GM12878 (cell line): ENCODE measurements around the gene CNMD. TPM values are rescaled to one million over a fixed set of nuclear protein-coding genes. Genes with fewer than 3 reads are reported as not detected.

Experiments
- ATAC-seq: fragments of 200-7000 bp; cut with Tn5 transposase; 3 replicates; pipeline ENCODE4 v1.9.1; 2020; ENCODE audit warnings: mild to moderate bottlenecking, moderate library complexity
- BruUV-seq: library from RNA; stranded (reverse); fragments of 400-500 nt; replicated peaks from 2 replicates; lab custom pipeline; 2021; lab: Mats Ljungman, UMichigan
- CTCF ChIA-PET: fragments of 300-600 bp; sonication (Branson Sonifier 250); formaldehyde crosslinking; extraction: SDS; loops from one replicate; lab custom pipeline; 2021; ENCODE audit warnings: inconsistent platforms; lab: Yijun Ruan, JAX
- POLR2A ChIA-PET: fragments of 350-600 bp; formaldehyde crosslinking; extraction: SDS; loops from one replicate; lab custom pipeline; 2021; ENCODE audit warnings: inconsistent platforms; lab: Charles Lee
- RAD21 ChIA-PET: fragments of 300-600 bp; sonication (Branson Sonifier 250); formaldehyde crosslinking; loops from one replicate; lab custom pipeline; 2023; ENCODE audit warnings: antibody characterized with exemption; ENCODE audit not compliant: unreplicated experiment; lab: Charles Lee
- SMC1A ChIA-PET: fragments of 300-600 bp; sonication (Branson Sonifier 250); formaldehyde crosslinking; loops from one replicate; lab custom pipeline; 2023; ENCODE audit not compliant: unreplicated experiment, uncharacterized antibody; lab: Charles Lee
- DNase-seq: peaks from one replicate; pipeline ENCODE4 v3.0.0-alpha.2; 2011; ENCODE audit warnings: low read depth, low spot score
- FAIRE-seq: peaks from 3 replicates; lab custom pipeline; 2011; peaks lifted over from hg19 to GRCh38; lab: Jason Lieb, UNC
- H2AFZ ChIP-seq: 2 replicates; pipeline ENCODE4 v1.6.0; 2011; ENCODE audit warnings: low read depth, low read length, control low read depth; ENCODE audit not compliant: control insufficient read depth
- H3K27ac ChIP-seq: 2 replicates; pipeline ENCODE4 v1.5.1; 2011; ENCODE audit warnings: control low read depth; ENCODE audit not compliant: control insufficient read depth, insufficient read depth
- H3K27me3 ChIP-seq, 2 experiments: replicated peaks in 1 of 2; 2 replicates each; pipeline versions ENCODE4 v1.6.0 to v1.6.1; 2011; ENCODE audit warnings: low read length in 1 of 2; ENCODE audit not compliant: control insufficient read depth in 2 of 2, insufficient read depth in 2 of 2
- H3K36me3 ChIP-seq, 2 experiments: 2 replicates each; pipeline ENCODE4 v1.5.1; 2011; ENCODE audit warnings: low read length in 1 of 2; ENCODE audit not compliant: control insufficient read depth in 2 of 2, insufficient read depth in 2 of 2
- H3K4me1 ChIP-seq: 2 replicates; pipeline ENCODE4 v1.6.1; 2011; ENCODE audit warnings: mild to moderate bottlenecking, low read length, moderate library complexity, mixed read lengths; ENCODE audit not compliant: control insufficient read depth, insufficient read depth
- H3K4me2 ChIP-seq: 2 replicates; pipeline ENCODE4 v1.6.0; 2011; ENCODE audit warnings: control low read depth; ENCODE audit not compliant: control insufficient read depth, insufficient read depth
- H3K4me3 ChIP-seq: fragments of 200-600 bp; sonication (generic); 2 replicates; pipeline ENCODE4 v1.5.1; 2016
- H3K79me2 ChIP-seq: 2 replicates; pipeline ENCODE4 v1.6.0; 2011; ENCODE audit warnings: low read length; ENCODE audit not compliant: control insufficient read depth, insufficient read depth
- H3K9ac ChIP-seq: 2 replicates; pipeline ENCODE4 v1.8.0; 2011; ENCODE audit warnings: low read length, control low read depth, mixed read lengths; ENCODE audit not compliant: control insufficient read depth, insufficient read depth
- H3K9me3 ChIP-seq: replicated peaks from 3 replicates; pipeline ENCODE4 v1.5.1; 2011; ENCODE audit warnings: mild to moderate bottlenecking, low read length; ENCODE audit not compliant: control insufficient read depth, insufficient read depth
- H4K20me1 ChIP-seq: 2 replicates; pipeline ENCODE4 v1.6.0; 2011; ENCODE audit not compliant: control insufficient read depth, insufficient read depth
- CREB1 ChIP-seq: IDR thresholded peaks from 2 replicates; pipeline ENCODE4 v1.6.1; 2012; ENCODE audit warnings: low read depth, mild to moderate bottlenecking, inconsistent platforms
- EP300 ChIP-seq, 2 experiments: fragments of 150-350 bp in 1 of 2; IDR thresholded peaks; 2 replicates each; pipeline ENCODE4 v1.6.1; 2011 to 2012; ENCODE audit warnings: low read depth in 2 of 2, low read length in 2 of 2, borderline replicate concordance in 1 of 2, improper control_type of control experiment in 1 of 2, inconsistent platforms in 1 of 2; ENCODE audit not compliant: control insufficient read depth in 1 of 2
- HDAC6 ChIP-seq: fragments of 200-600 bp; sonication (generic); IDR thresholded peaks from one replicate; pipeline ENCODE4 v1.8.0; 2017; ENCODE audit warnings: antibody characterized with exemption; ENCODE audit not compliant: unreplicated experiment
- HDGF ChIP-seq: fragments of 450-650 bp; IDR thresholded peaks from 2 replicates; pipeline ENCODE4 v1.6.1; 2016; ENCODE audit warnings: antibody characterized with exemption
- JUNB ChIP-seq: IDR thresholded peaks from 2 replicates; pipeline ENCODE4 v1.6.1; 2016; ENCODE audit warnings: antibody characterized with exemption, mild to moderate bottlenecking
- MTA2 ChIP-seq: fragments of 450-650 bp; IDR thresholded peaks from 2 replicates; pipeline ENCODE4 v1.6.1; 2016; ENCODE audit warnings: low read depth, mild to moderate bottlenecking, moderate library complexity
- NFYA ChIP-seq: IDR thresholded peaks from 2 replicates; pipeline ENCODE4 v1.6.1; 2011; ENCODE audit warnings: low read depth, mild to moderate bottlenecking, low read length, improper control_type of control experiment, borderline replicate concordance
- RELA ChIP-seq: fragments of 450-650 bp; IDR thresholded peaks from 2 replicates; pipeline ENCODE4 v1.8.0; 2014; ENCODE audit warnings: borderline replicate concordance; ENCODE audit not compliant: partially characterized antibody
- SP1 ChIP-seq: IDR thresholded peaks from one replicate; pipeline ENCODE4 v1.6.1; 2011; ENCODE audit warnings: low read depth, low read length
- STAT1 ChIP-seq: fragments of 450-650 bp; conservative IDR thresholded peaks from 2 replicates; pipeline ENCODE4 v1.6.1; 2014; ENCODE audit warnings: antibody characterized with exemption, mild to moderate bottlenecking
- ZBED1 ChIP-seq: IDR thresholded peaks from 2 replicates; pipeline ENCODE4 v1.6.1; 2016; ENCODE audit warnings: borderline replicate concordance
- ZNF274 ChIP-seq: IDR thresholded peaks from one replicate; pipeline ENCODE4 v1.8.0; 2011; ENCODE audit not compliant: insufficient read length, insufficient read depth
- WGBS: methylation state at CpG from one replicate; pipeline ENCODE4 v1.1.6; 2016; ENCODE audit warnings: low lambda C conversion rate; ENCODE audit not compliant: insufficient replicate concordance, insufficient coverage; ENCODE audit errors: missing lambda C conversion rate; 5-methylcytosine and 5-hydroxymethylcytosine counted together
- in situ Hi-C: fragments of 300-500 bp; cut with MboI; formaldehyde crosslinking; loops from 9 replicates; pipeline ENCODE4 v1.14.3; 2018; ENCODE audit warnings: mixed read lengths
- intact Hi-C: fragments of 100-400 bp; cut with micrococcal nuclease; formaldehyde crosslinking; loops from one replicate; pipeline ENCODE4 v1.14.2; 2022; ENCODE audit not compliant: unreplicated experiment
- polyA plus RNA-seq, 11 experiments: library from polyadenylated mRNA; depleted of rRNA in 4 of 11; unstranded in 6 of 11; stranded (reverse) in 5 of 11; fragments of >200 nt; fragmentation: Nextera tagmentation in 4 of 11; fragmentation: Illumina TruSeq in 1 of 11; extraction: Ambion mirVana in 4 of 11; extraction: Trizol in 1 of 11; gene quantifications; 1 replicate in 1 of 11; 2 replicates in 10 of 11; pipeline versions ENCODE4 v1.2.1 to v1.2.3, GENCODE V29; 2011 to 2016; ENCODE audit warnings: inconsistent platforms in 2 of 11, missing spikeins in 2 of 11, low read depth in 1 of 11
- total RNA-seq, 4 experiments: library from RNA; depleted of rRNA in 3 of 4; stranded (reverse); fragments of >200 nt in 3 of 4; fragmentation: Illumina TruSeq in 1 of 4; extraction: Trizol in 1 of 4; gene quantifications; 2 replicates each; pipeline versions ENCODE4 v1.2.1 to v1.2.3, GENCODE V29; 2013 to 2021
- TF ChIP-seq, protein P1 (sequence below): fragments of 450-650 bp; IDR thresholded peaks from 2 replicates; pipeline ENCODE4 v1.6.1; 2017; ENCODE audit warnings: low read depth, mild to moderate bottlenecking, moderate library complexity
- TF ChIP-seq, protein P2 (sequence below): IDR thresholded peaks from 2 replicates; pipeline ENCODE4 v1.6.1; 2012; ENCODE audit warnings: low read depth, low read length, improper control_type of control experiment
- TF ChIP-seq, protein P3 (sequence below): fragments of 150-350 bp; IDR thresholded peaks from 2 replicates; pipeline ENCODE4 v1.6.1; 2016; ENCODE audit warnings: low read depth, low read length
- TF ChIP-seq, protein P4 (sequence below): fragments of 450-650 bp; IDR thresholded peaks from 2 replicates; pipeline ENCODE4 v1.6.1; 2017; ENCODE audit warnings: mild to moderate bottlenecking, low read depth, inconsistent platforms; ENCODE audit not compliant: poor library complexity, severe bottlenecking

Gene CNMD
- total and polyA plus RNA-seq, 10 of the 15 experiments (the other 5 are each of a cell fraction or from before 2014, with no cell fraction given): 0.31 to 1.6 (median 0.73) TPM

DNA sequence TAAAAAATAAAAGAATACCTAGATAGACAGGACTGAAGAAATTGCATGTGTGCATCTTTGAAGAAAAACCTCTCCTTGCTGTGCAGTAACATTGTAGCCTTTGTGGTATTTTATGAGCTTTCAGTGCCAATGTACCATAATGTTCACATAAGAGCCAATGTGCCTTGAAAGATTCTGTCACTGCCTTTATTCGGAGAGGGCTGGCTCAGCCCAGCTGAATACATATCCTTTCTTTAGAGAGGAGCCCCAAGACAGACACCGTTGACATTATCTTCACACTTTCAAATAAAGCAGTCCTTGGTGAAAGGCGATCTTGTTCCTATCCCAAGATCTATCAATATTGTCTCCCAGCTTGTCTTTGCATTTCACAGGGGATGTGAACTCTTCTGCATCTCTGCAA, 18.5 kb upstream of the CNMD start:
- TF ChIP-seq, protein P1, sequence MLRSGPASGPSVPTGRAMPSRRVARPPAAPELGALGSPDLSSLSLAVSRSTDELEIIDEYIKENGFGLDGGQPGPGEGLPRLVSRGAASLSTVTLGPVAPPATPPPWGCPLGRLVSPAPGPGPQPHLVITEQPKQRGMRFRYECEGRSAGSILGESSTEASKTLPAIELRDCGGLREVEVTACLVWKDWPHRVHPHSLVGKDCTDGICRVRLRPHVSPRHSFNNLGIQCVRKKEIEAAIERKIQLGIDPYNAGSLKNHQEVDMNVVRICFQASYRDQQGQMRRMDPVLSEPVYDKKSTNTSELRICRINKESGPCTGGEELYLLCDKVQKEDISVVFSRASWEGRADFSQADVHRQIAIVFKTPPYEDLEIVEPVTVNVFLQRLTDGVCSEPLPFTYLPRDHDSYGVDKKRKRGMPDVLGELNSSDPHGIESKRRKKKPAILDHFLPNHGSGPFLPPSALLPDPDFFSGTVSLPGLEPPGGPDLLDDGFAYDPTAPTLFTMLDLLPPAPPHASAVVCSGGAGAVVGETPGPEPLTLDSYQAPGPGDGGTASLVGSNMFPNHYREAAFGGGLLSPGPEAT: no peak
- TF ChIP-seq CREB1 (no peak), STAT1 (no peak), JUNB (no peak), SP1 (no peak), ZBED1 (no peak), MTA2 (no peak), EP300 (IDR thresholded peaks at IDR 0.05; ENCODE audit: borderline replicate concordance in 1 of 2, control insufficient read depth in 1 of 2, low read depth in 2 of 2, low read length in 2 of 2) (no peak), RELA (no peak), HDAC6 (no peak), HDGF (no peak), NFYA (no peak), ZNF274 (no peak)
- TF ChIP-seq, protein P2, sequence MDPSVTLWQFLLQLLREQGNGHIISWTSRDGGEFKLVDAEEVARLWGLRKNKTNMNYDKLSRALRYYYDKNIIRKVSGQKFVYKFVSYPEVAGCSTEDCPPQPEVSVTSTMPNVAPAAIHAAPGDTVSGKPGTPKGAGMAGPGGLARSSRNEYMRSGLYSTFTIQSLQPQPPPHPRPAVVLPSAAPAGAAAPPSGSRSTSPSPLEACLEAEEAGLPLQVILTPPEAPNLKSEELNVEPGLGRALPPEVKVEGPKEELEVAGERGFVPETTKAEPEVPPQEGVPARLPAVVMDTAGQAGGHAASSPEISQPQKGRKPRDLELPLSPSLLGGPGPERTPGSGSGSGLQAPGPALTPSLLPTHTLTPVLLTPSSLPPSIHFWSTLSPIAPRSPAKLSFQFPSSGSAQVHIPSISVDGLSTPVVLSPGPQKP: no peak
- TF ChIP-seq, protein P3, sequence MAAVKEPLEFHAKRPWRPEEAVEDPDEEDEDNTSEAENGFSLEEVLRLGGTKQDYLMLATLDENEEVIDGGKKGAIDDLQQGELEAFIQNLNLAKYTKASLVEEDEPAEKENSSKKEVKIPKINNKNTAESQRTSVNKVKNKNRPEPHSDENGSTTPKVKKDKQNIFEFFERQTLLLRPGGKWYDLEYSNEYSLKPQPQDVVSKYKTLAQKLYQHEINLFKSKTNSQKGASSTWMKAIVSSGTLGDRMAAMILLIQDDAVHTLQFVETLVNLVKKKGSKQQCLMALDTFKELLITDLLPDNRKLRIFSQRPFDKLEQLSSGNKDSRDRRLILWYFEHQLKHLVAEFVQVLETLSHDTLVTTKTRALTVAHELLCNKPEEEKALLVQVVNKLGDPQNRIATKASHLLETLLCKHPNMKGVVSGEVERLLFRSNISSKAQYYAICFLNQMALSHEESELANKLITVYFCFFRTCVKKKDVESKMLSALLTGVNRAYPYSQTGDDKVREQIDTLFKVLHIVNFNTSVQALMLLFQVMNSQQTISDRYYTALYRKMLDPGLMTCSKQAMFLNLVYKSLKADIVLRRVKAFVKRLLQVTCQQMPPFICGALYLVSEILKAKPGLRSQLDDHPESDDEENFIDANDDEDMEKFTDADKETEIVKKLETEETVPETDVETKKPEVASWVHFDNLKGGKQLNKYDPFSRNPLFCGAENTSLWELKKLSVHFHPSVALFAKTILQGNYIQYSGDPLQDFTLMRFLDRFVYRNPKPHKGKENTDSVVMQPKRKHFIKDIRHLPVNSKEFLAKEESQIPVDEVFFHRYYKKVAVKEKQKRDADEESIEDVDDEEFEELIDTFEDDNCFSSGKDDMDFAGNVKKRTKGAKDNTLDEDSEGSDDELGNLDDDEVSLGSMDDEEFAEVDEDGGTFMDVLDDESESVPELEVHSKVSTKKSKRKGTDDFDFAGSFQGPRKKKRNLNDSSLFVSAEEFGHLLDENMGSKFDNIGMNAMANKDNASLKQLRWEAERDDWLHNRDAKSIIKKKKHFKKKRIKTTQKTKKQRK: no peak
- TF ChIP-seq, protein P4, sequence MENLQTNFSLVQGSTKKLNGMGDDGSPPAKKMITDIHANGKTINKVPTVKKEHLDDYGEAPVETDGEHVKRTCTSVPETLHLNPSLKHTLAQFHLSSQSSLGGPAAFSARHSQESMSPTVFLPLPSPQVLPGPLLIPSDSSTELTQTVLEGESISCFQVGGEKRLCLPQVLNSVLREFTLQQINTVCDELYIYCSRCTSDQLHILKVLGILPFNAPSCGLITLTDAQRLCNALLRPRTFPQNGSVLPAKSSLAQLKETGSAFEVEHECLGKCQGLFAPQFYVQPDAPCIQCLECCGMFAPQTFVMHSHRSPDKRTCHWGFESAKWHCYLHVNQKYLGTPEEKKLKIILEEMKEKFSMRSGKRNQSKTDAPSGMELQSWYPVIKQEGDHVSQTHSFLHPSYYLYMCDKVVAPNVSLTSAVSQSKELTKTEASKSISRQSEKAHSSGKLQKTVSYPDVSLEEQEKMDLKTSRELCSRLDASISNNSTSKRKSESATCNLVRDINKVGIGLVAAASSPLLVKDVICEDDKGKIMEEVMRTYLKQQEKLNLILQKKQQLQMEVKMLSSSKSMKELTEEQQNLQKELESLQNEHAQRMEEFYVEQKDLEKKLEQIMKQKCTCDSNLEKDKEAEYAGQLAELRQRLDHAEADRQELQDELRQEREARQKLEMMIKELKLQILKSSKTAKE: no peak
- TF ChIP-seq, all 136 proteins: peak for 0
- DNase-seq (no peak), ATAC-seq (no peak), FAIRE-seq (no peak)
- no peaks in the 10 kb centered on the region for H3K9me3 ChIP-seq
- 31% methylated on average over 3 of the region's 3 CpGs for WGBS
- SMC1A ChIA-PET: interaction anchor here (0.8 to 1.5 kb wide), 6 partner anchors 9 to 51 kb away, joined by 3 to 5 read pairs (median 4); no protein-coding TSS in a partner anchor
- H3K27me3 ChIP-seq: no peaks in the 10 kb centered on the region; a peak in 1 of 4 replicates
- H3K79me2 ChIP-seq: no peaks in the 10 kb centered on the region
- RAD21 ChIA-PET: no interaction called here
- no peak overlapping the region for H3K27ac ChIP-seq
- no peaks in the 10 kb centered on the region for H3K4me1 ChIP-seq
- intact Hi-C loops: no loop called here
- H3K9ac ChIP-seq: no peak overlapping the region
- H3K4me2 ChIP-seq: no peak overlapping the region
- no peaks in the 10 kb centered on the region for H4K20me1 ChIP-seq
- H2AFZ ChIP-seq: no peak overlapping the region
- H3K4me3 ChIP-seq: no peak overlapping the region
- BruUV-seq: no TSS peak
- H3K36me3 ChIP-seq: no peaks in the 10 kb centered on the region
- CTCF ChIA-PET: interaction anchor here (0.6 to 1.2 kb wide), 3 partner anchors 14 to 93 kb away, joined by 3 read pairs; no protein-coding TSS in a partner anchor
- in situ Hi-C loops: no loop called here
- POLR2A ChIA-PET: interaction anchor here (1.2 kb wide), 1 partner anchor 14 kb away, joined by 3 read pairs; no protein-coding TSS in a partner anchor
